Measurements from ENCODE around the gene FBXW5.

DNA sequence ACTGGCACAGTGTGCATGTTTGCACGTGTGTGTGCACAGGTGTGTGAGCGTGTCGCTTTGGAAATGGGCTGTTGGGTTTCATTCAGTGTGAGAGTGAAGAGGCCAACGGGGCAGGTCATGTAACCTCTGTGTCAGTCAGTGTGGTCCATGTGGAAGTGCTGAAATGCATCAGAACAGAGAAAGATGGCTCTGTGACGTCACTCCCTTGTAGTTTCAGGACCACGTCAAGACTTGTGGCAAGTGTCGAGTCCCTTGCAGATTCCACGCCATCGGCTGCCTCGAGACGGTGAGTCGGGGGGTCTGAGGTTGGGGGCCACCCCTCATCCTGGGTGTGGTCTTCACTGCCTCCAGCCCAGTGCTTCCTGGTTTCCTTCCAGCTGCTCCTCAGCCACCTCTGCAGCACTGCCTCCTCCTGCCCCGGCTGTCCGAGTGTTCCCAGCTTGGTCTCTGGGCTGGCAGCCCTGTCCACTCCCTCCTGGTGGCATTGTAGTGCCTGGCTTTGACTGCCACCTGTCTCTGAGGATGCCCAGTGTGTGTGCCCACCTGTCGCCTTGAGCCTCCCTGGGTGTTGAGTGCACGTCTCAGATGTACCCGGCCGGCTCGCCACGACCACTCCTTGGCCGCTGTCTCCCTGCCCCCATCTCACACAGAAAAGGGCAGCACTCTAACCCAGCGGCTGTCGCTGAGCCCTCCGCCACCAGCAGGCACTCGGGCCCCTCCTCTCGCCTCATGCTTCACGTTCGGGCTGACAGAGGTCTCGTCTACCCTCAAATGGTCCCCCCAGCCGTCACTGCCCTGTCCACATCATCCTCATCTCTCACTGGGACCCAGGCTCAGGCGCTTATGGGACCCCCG is 28.0 kb downstream of the FBXW5 start:
- no peak for TF ChIP-seq POLR2A (IDR thresholded peaks at IDR 0.05)
- TF ChIP-seq, protein P1, sequence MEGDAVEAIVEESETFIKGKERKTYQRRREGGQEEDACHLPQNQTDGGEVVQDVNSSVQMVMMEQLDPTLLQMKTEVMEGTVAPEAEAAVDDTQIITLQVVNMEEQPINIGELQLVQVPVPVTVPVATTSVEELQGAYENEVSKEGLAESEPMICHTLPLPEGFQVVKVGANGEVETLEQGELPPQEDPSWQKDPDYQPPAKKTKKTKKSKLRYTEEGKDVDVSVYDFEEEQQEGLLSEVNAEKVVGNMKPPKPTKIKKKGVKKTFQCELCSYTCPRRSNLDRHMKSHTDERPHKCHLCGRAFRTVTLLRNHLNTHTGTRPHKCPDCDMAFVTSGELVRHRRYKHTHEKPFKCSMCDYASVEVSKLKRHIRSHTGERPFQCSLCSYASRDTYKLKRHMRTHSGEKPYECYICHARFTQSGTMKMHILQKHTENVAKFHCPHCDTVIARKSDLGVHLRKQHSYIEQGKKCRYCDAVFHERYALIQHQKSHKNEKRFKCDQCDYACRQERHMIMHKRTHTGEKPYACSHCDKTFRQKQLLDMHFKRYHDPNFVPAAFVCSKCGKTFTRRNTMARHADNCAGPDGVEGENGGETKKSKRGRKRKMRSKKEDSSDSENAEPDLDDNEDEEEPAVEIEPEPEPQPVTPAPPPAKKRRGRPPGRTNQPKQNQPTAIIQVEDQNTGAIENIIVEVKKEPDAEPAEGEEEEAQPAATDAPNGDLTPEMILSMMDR (IDR thresholded peaks at IDR 0.05): no peak
